Astrocyte of the spinal cord (primary cell): Measurements from ENCODE around the gene MED25.

ENCODE experiments used
- DNase-seq: peaks from one replicate; pipeline ENCODE4 v3.0.0; 2011; ENCODE audit warnings: low read depth, low spot score
- H3K4me3 ChIP-seq: 2 replicates; pipeline ENCODE4 v1.5.1; 2011; ENCODE audit warnings: low read depth, mild to moderate bottlenecking, low read length, moderate library complexity
- in situ Hi-C: cut with HindIII; loops from 2 replicates; pipeline ENCODE4 v1.10.0; 2017; ENCODE audit warnings: low sequenced_read_pairs
- TF ChIP-seq, protein P1 (sequence below): IDR thresholded peaks from 2 replicates; pipeline ENCODE4 v1.5.1; 2012; ENCODE audit warnings: low read depth, mild to moderate bottlenecking, low read length, inconsistent platforms

Gene MED25

DNA sequence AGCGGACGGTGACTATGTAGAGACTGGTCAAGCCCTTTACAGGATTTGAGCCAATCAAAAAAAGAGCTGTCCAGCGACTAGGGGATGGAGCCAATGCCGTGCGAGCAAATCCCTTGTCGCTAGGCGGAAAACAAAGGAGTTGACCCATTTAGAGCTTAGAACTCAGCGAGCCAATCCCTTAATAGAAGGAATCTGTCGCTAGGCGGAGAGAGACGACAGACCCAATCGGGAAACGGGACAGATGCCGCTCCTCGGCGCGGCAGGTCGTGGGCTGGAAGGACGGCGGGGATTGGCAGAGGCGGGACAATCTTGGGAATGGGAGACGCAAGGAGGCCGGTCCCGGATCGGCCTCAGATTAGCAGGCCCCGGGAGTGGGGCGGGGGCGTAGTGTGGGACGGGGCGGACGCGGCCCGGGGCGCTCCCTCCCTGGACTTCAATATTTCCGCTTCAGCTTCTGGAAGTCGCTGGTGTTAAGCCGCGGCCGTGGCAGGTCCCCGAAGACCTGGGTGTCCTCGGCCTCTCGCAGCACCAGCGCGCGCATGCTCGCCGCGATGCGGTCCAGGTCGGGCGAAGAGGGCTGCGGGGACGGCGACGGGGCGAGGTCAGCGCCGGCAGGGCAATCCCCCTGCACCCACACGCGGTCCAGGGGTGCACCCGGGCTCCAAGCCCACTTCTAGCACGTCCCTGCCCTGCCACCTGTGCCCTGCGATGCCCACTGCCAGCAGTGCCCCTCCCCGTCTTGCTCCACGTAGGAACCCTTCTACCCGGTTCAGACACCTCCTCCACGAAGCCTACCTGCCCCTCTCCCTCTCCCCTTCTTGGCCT is 51.6 kb downstream of the MED25 start:
- TF ChIP-seq, protein P1, sequence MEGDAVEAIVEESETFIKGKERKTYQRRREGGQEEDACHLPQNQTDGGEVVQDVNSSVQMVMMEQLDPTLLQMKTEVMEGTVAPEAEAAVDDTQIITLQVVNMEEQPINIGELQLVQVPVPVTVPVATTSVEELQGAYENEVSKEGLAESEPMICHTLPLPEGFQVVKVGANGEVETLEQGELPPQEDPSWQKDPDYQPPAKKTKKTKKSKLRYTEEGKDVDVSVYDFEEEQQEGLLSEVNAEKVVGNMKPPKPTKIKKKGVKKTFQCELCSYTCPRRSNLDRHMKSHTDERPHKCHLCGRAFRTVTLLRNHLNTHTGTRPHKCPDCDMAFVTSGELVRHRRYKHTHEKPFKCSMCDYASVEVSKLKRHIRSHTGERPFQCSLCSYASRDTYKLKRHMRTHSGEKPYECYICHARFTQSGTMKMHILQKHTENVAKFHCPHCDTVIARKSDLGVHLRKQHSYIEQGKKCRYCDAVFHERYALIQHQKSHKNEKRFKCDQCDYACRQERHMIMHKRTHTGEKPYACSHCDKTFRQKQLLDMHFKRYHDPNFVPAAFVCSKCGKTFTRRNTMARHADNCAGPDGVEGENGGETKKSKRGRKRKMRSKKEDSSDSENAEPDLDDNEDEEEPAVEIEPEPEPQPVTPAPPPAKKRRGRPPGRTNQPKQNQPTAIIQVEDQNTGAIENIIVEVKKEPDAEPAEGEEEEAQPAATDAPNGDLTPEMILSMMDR: no peak
- peak; percentile 100 for DNase-seq
- peak overlapping the region; percentile 48 for H3K4me3 ChIP-seq
- in situ Hi-C loops: no loop called here

DNA sequence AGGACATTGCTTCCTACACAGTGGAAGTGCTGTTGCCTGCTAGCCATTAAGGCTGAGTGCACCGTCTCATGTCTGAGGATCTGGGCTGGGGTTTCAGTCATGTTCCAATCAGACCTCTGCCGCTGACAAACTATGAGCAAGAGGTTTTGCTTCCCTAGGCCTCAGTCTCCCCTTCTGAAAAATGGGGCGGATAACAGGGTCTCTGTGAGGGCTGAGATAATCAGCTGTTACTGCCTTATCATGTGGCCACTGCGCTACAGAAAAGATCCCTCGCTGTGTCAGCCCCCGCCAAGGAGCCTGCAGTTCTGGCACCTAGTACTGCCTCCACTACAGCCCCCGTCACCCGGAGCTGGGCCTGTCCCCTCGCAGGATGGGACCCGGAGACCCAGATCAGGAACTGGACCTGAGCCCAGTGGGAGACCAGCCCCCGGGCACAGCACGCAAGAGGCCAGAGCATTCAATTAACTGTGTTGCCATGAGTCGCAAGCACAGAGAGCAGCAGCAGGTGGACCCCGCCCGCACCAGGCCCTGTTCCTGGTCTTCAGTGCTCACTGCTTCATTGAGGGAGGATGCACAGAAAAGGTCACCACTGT is 52.3 kb downstream of the MED25 start:
- H3K4me3 ChIP-seq: peak overlapping the region; percentile 48
- TF ChIP-seq, protein P1: no peak
- in situ Hi-C loops: no loop called here
- no peak for DNase-seq

DNA sequence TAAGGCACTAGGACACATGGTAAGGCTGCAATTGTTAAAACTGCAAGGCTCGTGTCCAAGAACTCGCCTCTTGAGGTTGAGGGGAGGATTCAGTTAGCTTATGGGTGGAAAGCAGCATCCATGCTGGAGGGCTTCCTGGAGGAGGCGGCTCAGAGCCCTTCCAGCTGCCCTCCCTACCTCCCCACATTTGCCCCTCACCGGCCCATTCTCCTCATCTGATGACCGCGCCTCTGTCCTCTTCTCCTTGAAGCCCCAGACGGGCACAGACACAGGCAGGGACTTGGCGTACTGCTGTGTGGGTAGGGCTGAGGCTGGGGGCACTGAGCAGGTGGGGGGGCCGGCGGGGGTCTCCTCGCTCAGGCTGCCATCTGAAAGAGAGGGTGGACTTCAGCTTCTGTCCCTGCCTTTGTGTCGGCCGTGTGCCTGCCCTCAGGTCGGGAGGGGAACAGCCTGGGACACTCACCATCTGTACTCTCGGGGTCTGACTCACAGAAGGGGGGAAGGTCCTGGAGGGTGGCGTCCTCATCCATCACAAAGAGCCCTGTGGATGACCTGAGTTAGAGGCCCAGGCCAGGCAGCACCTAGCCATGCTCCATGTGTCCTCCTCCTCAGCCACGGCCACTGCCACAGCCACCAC is 53.4 kb downstream of the MED25 start:
- in situ Hi-C loops: no loop called here
- DNase-seq: no peak
- no peak overlapping the region for H3K4me3 ChIP-seq
- TF ChIP-seq, protein P1: no peak

DNA sequence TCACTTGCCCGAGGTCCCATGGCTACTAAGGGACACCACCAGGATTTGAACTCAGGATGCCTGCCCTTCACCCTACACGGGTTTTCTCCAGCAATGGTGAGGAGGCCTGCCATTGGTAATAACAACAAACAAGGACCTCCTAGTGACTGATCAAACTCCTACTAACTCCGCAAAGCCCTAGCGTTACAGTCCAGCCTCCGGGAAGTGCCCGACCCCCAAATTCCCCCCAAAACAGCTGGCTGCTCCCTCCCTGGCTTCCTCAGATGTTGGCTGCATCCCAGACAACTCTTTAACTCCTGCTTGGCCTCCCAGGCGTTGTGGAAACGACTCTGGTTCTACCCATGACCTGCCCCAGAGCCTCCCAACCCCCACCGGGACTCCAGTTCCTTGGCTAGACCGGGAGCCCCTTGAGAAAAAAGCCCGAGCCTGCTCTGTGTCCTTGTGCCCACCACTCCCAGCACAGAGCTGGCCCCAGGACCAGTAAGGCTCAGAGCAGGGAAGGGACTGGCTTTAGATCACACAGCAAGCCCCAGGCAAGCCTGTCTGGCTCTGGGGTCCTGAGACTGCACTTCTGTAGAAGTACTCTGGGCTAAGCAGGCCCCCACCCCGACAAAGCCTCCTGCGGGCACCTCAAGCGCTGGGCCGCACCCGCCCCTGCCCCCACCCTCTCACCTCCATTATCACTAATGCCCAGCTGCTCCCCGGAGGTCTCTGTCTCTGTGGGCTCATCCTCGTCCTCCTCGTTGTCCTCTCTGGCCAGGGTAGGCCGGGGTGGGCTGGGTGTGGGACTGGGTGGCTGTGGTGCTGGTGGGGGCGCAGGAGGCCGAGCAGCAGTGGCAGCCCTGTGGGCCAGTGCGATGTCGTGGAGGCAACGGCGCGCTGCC is 54.4 kb downstream of the MED25 start:
- in situ Hi-C loops: no loop called here
- no peak for DNase-seq
- no peak overlapping the region for H3K4me3 ChIP-seq
- TF ChIP-seq, protein P1: no peak

DNA sequence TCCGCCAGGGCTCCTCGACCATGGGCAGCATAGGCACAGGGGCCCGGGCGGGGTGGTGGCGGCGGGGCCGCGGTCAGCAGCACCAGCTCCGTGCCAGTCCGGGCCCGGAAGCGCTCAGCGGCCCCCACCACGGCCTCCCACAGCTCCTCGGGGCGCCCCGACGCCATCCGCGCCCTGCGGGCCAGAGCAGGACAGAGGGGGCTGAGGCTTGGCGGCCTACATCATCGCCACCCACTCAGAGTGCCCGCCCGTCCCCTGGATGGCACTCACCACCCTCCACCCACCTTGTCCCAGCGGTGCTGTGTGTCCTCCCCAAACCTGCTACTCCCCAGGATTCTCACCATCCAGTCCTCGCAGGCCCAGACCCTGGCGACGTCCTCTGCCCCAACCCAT is 55.0 kb downstream of the MED25 start:
- DNase-seq: no peak
- TF ChIP-seq, protein P1: no peak
- no peak overlapping the region for H3K4me3 ChIP-seq
- in situ Hi-C loops: no loop called here

DNA sequence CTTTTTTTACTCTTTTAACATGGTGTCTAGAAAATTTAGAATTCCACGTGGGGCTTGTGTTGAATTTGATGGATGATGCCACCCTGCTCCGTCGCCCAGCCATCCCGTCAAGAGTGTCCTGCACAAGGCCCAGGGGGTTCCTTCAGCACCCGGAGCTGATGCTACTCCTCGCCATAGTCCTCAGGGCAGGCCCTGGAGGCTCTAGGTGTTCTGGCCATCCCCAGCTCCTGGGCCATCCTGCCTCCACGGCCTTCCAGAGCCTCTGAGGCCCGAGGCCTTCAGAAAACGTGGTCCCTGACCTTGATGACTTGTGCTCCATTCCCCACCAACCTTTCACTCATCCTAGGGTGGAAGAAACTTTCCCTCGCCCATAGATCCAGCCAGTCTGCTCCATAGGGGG is 55.7 kb downstream of the MED25 start:
- DNase-seq: no peak
- H3K4me3 ChIP-seq: no peak overlapping the region
- TF ChIP-seq, protein P1: no peak
- in situ Hi-C loops: no loop called here
